ACHN (cell line): ENCODE results near the gene CLSTN2.

Experiments used
- DNase-seq: peaks from one replicate; pipeline ENCODE4 v3.0.0-alpha.2; 2015
- in situ Hi-C: cut with HindIII; loops from 2 replicates; pipeline ENCODE4 v1.10.0; 2017; ENCODE audit warnings: low sequenced_read_pairs, low pct_ligation_motif_present, low pct_unique_long_range_greater_than_20kb

CLSTN2 gene

DNA sequence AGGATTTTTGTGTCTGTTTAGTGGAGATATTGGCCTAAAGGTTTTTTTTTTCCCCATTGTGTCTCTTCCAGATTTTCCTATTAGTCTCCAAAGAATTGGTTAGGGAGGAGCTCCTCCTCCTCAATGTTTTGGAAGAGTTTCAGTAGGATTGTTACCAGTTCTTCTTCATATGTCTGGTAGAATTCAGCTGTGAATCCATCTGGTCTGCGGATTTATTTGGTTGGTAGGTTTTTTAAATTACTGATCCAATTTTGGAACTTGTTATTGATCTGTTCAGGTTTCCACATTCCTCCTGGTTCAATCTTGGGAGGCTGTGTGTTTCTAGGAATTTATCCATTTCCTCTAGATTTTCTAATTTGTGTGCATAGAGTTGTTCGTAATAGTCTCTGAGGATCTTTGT, 222.2 kb downstream of the CLSTN2 start:
- no peak for DNase-seq
- in situ Hi-C loops = no loop called here

DNA sequence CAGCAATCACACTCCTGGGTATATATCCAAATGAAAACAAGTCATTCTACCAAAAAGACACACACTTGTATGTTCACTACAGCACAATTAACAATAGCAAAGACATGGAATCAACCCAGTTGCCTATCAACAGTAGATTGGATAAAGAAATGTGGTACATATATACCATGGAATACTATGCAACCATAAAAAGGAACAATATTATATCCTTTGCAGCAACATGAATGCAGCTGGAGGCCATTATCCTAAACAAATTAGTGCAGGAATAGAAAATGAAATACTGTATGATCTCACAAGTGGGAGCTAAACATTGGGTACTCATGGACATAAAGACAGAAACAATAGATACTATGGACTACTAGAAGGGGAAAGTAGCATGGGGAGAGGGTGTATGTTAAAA, 224.7 kb downstream of the CLSTN2 start:
- no peak for DNase-seq
- in situ Hi-C loops = no loop called here

DNA sequence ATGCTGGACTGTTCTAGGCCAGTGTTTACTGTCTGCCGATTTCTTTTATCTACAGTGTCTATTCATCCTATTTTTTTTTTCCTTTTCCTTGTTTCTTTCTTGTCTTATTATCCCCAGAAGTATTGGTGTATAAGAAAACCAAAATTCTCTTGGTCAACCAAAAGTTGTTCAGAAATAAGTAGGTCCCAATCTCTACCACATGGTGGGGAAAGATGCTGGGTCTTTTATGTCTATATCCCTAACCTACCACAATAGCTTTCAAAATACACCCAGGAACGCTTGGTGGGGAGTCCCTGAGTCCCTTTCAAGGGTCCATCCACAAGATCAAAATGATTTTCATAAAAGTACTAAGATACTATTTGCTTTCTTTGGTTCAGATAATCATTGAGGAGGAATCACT, 225.6 kb downstream of the CLSTN2 start:
- in situ Hi-C loops = no loop called here
- no peak for DNase-seq

GRCh38 chr3:140162551-140162950, 227.6 kb downstream of the CLSTN2 start:
- no peak for DNase-seq
- in situ Hi-C loops = no loop called here

DNA sequence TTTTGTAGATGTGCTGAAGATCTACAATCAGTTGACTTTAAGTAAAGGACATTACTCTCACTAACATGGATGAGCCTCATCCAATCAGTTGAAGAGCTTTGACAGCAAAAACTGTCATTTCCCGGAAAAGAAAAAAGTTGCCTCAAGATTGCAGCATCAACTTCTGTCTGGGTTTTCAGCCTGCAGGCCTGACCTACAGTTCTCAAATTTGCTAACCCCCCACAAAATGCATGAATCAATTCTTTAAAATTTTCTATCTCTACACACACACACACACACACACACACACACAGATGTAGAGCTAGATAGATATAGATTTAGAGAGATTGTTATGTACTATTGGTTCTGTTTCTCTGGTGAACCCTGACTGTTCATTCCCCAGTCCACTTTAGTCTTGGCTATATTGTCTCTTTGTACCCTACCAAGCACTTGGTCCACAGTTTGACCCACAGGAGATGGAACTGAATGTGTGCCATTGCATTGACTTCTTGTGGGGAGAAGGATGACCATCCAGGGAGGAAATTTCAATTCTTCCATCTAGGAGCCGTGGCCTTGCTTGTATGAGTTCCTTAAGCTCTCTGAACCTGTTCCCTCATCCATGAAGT, 228.3 kb downstream of the CLSTN2 start:
- in situ Hi-C loops = no loop called here
- DNase-seq = no peak

- in situ Hi-C loops = no loop called here
- no peak for DNase-seq
Observed at GRCh38 chr3:140164156-140164555, 229.2 kb downstream of the CLSTN2 start.

- no peak for DNase-seq
- in situ Hi-C loops = no loop called here
Observed at GRCh38 chr3:140164922-140165590, 230.1 kb downstream of the CLSTN2 start.

GRCh38 chr3:140165781-140166180, 230.8 kb downstream of the CLSTN2 start:
- no peak for DNase-seq

GRCh38 chr3:140166861-140167599, 232.0 kb downstream of the CLSTN2 start:
- no peak for DNase-seq
- in situ Hi-C loops = no loop called here

More at GRCh38 chr3:140165781-140166180, 230.8 kb downstream of the CLSTN2 start:
- in situ Hi-C loops = no loop called here

DNA sequence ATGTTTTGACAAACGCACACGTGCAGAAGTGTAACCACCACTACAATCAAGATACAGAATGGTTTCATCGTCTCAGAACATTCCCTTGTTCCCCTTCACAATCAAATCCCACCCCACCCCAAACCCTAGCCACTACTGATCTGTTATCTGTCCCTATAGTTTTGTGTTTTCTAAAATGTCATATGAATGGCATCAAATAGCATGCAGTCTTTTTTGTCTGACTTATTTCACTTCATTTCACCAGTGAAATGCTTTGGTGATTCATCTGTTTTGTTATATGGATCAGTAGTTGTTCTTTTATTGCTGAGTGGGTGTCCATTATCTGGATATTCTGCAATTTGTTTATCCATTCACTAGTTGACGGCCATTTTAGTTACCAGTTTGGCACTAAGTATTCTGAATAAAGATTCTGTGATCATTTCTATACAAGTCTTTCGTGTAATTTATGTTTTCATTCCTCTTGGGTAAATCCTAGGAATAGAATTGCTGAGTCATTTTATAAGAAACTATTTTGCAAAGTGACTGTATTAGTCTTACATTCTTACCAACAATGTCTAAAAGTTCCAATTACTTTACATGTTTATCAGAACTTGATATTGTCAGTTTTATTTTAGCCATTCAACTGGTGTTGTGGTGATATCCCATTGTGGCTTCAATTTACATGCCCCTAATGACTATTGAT, 232.8 kb downstream of the CLSTN2 start:
- in situ Hi-C loops = no loop called here
- DNase-seq = no peak

GRCh38 chr3:140170612-140171011, 235.6 kb downstream of the CLSTN2 start:
- DNase-seq = no peak
- in situ Hi-C loops = no loop called here

GRCh38 chr3:140176526-140176925, 241.5 kb downstream of the CLSTN2 start:
- in situ Hi-C loops = no loop called here
- DNase-seq = peak; percentile 40

GRCh38 chr3:140177943-140178342, 243.0 kb downstream of the CLSTN2 start:
- in situ Hi-C loops = no loop called here
- DNase-seq = no peak

DNA sequence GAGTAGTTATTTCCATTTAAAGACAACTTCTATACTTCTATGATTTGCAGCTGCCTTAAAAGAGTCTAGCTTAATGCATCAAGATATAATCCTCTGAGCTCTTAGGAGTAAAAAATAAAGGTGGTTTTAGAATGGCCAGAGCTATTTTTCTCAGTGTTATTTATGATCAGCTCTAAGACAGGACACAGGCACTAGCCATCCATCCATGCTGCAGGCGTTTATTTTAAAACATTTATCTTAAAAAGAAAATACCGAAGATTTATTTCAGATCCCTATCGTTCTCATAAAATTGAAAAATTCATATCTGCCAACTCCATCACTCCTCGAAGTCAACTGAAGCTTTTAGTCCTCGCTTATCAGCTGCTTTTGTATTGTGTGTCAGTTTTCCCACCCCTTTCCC, 243.5 kb downstream of the CLSTN2 start:
- in situ Hi-C loops = no loop called here

DNA sequence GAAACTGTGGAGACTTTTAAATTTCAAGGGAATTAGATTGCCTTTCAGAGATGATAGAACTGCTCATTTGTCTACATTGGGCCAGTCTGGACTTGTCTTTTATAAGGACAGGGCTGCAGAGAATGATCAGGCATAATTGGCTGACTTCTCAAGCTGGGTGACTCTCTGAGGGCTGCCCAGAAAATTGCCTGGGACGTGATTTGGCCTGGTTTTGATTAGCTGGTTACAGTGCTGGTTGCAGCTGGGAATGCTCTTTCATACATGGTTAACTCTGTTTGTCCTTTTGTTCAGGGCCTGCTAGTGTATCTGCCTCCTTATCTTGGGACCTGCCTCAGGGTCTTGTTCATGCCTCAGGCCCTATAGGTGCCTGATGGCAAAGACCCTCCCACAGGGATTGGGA, 245.6 kb downstream of the CLSTN2 start:
- in situ Hi-C loops = no loop called here
- DNase-seq = no peak

More for the DNA sequence above, 243.5 kb downstream of the CLSTN2 start:
- no peak for DNase-seq

- in situ Hi-C loops = no loop called here
- DNase-seq = no peak
Observed at GRCh38 chr3:140185375-140185774, 250.4 kb downstream of the CLSTN2 start.

DNA sequence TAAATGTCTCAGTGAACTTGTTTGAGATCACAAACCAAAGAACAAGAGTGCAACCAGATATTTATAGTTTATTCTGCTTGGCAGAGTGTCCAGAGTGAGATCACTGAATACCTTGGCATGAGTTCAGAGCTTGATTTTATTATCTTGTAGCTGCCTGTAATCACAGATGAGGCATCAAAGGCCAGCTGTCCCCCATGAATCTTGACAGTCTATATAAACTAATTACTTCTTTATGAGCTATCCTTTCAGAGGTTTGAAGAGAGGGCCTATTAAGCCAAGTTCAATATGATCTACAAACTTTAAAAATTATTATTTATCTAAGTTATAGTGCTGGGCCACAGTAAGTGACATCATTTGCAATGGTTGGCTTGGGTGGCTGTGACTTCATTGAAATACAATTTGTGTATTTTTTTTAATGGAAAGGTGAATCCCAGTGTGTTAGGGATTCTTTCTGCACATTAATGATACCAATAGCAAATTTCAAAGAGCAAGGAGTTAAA, 251.5 kb downstream of the CLSTN2 start:
- in situ Hi-C loops = no loop called here
- DNase-seq = peak; percentile 43

GRCh38 chr3:140187028-140187427, 252.0 kb downstream of the CLSTN2 start:
- no peak for DNase-seq
- in situ Hi-C loops = no loop called here

DNA sequence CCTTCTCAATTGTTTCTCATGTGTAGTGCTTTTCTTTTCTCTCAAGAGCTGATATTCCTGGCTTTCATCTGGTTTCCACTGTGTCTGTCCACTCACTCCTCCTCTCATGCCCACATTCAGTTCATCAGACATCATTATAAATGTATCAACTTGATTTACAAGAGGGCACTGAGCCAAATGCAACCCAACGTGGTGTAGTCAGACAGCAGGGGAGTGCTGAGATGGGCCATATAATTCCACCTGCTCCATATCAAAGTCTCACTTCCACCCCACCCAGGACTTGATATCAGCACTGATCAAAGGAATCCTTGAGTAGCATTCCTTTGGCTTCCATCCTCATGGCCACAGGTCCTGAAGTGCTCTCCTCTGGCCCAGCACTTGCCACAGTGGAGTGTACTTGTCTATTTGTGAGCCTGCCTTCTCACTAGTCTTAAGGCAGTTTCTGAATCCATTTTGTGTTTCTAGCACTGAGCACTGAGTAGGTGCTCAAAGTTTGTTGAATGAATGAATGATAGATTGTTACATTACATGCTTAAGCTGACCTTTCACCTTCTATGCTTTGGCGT, 252.8 kb downstream of the CLSTN2 start:
- no peak for DNase-seq
- in situ Hi-C loops = no loop called here
